GM12878 (cell line): Measurements from ENCODE around the gene RHBDF2. TPM values are rescaled to one million over a fixed set of nuclear protein-coding genes. Genes with fewer than 3 reads are reported as not detected.

Source experiments
- ASH2L ChIP-seq: fragments of 300-600, 200-600 bp; sonication (generic); IDR thresholded peaks from 2 replicates; pipeline ENCODE4 v1.6.1; 2017; ENCODE audit warnings: low read depth, mild to moderate bottlenecking, borderline replicate concordance
- BCL11A ChIP-seq: IDR thresholded peaks from 2 replicates; pipeline ENCODE4 v1.6.1; 2011; ENCODE audit warnings: low read depth, low read length
- BHLHE40 ChIP-seq, 2 experiments: fragments of 450-650 bp in 1 of 2; IDR thresholded peaks; 2 replicates each; pipeline ENCODE4 v1.6.1; 2011 to 2017; ENCODE audit warnings: low read depth in 2 of 2, borderline replicate concordance in 1 of 2, improper control_type of control experiment in 1 of 2, low read length in 1 of 2, mild to moderate bottlenecking in 1 of 2
- CUX1 ChIP-seq: IDR thresholded peaks from 2 replicates; pipeline ENCODE4 v1.6.1; 2012; ENCODE audit warnings: improper control_type of control experiment, low read depth, low read length; ENCODE audit not compliant: insufficient replicate concordance
- DPF2 ChIP-seq: fragments of 450-650 bp; IDR thresholded peaks from 2 replicates; pipeline ENCODE4 v1.6.1; 2017; ENCODE audit warnings: mild to moderate bottlenecking
- EGR1 ChIP-seq, 2 experiments: IDR thresholded peaks; 1 replicate in 1 of 2; 2 replicates in 1 of 2; pipeline ENCODE4 v1.6.1; 2011 to 2012; ENCODE audit warnings: low read depth in 2 of 2, low read length in 2 of 2, borderline replicate concordance in 1 of 2, mild to moderate bottlenecking in 1 of 2, moderate library complexity in 1 of 2
- FOXK2 ChIP-seq: fragments of 450-650 bp; IDR thresholded peaks from 2 replicates; pipeline ENCODE4 v1.6.1; 2017; ENCODE audit warnings: mild to moderate bottlenecking, moderate library complexity
- HDAC6 ChIP-seq: fragments of 200-600 bp; sonication (generic); IDR thresholded peaks from one replicate; pipeline ENCODE4 v1.8.0; 2017; ENCODE audit warnings: antibody characterized with exemption; ENCODE audit not compliant: unreplicated experiment
- IKZF1 ChIP-seq: fragments of 450-650 bp; conservative IDR thresholded peaks from 2 replicates; pipeline ENCODE4 v1.6.1; 2017; ENCODE audit warnings: antibody characterized with exemption, mild to moderate bottlenecking
- IRF3 ChIP-seq: fragments of 450-650 bp; IDR thresholded peaks from 2 replicates; pipeline ENCODE4 v1.6.1; 2014; ENCODE audit warnings: mild to moderate bottlenecking
- MAX ChIP-seq: IDR thresholded peaks from 2 replicates; pipeline ENCODE4 v1.6.1; 2012; ENCODE audit warnings: low read depth, low read length, improper control_type of control experiment
- NR2C2 ChIP-seq: IDR thresholded peaks from 2 replicates; pipeline ENCODE4 v1.6.1; 2011; ENCODE audit warnings: borderline replicate concordance, low read depth; ENCODE audit not compliant: control insufficient read depth, insufficient read length
- PAX5 ChIP-seq: IDR thresholded peaks from 2 replicates; pipeline ENCODE4 v1.6.1; 2011; ENCODE audit warnings: low read depth, low read length, borderline replicate concordance
- RUNX3 ChIP-seq: IDR thresholded peaks from 2 replicates; pipeline ENCODE4 v1.6.1; 2012; ENCODE audit warnings: low read length, inconsistent platforms
- SIN3A ChIP-seq: IDR thresholded peaks from 2 replicates; pipeline ENCODE4 v1.6.1; 2012; ENCODE audit warnings: low read depth, low read length, improper control_type of control experiment
- SMARCA5 ChIP-seq: fragments of 450-650 bp; IDR thresholded peaks from 2 replicates; pipeline ENCODE4 v1.6.1; 2017; ENCODE audit warnings: mild to moderate bottlenecking
- SP1 ChIP-seq: IDR thresholded peaks from one replicate; pipeline ENCODE4 v1.6.1; 2011; ENCODE audit warnings: low read depth, low read length
- SREBF1 ChIP-seq: IDR thresholded peaks from 2 replicates; pipeline ENCODE4 v1.6.1; 2012; ENCODE audit warnings: mild to moderate bottlenecking, low read length
- YY1 ChIP-seq: IDR thresholded peaks from 2 replicates; pipeline ENCODE4 v1.6.1; 2011; ENCODE audit warnings: low read depth, mild to moderate bottlenecking, low read length
- ZBED1 ChIP-seq: IDR thresholded peaks from 2 replicates; pipeline ENCODE4 v1.6.1; 2016; ENCODE audit warnings: borderline replicate concordance
- ZNF217 ChIP-seq: fragments of 450-650 bp; IDR thresholded peaks from 2 replicates; pipeline ENCODE4 v1.6.1; 2017; ENCODE audit warnings: antibody characterized with exemption, mild to moderate bottlenecking
- ZNF687 ChIP-seq: fragments of 450-650 bp; IDR thresholded peaks from 2 replicates; pipeline ENCODE4 v1.6.1; 2017; ENCODE audit warnings: mild to moderate bottlenecking, moderate library complexity
- polyA plus RNA-seq, 11 experiments: library from polyadenylated mRNA; depleted of rRNA in 4 of 11; unstranded in 6 of 11; stranded (reverse) in 5 of 11; fragments of >200 nt; fragmentation: Nextera tagmentation in 4 of 11; fragmentation: Illumina TruSeq in 1 of 11; extraction: Ambion mirVana in 4 of 11; extraction: Trizol in 1 of 11; gene quantifications; 1 replicate in 1 of 11; 2 replicates in 10 of 11; pipeline versions ENCODE4 v1.2.1 to v1.2.3, GENCODE V29; 2011 to 2016; ENCODE audit warnings: inconsistent platforms in 2 of 11, missing spikeins in 2 of 11, low read depth in 1 of 11
- total RNA-seq, 4 experiments: library from RNA; depleted of rRNA in 3 of 4; stranded (reverse); fragments of >200 nt in 3 of 4; fragmentation: Illumina TruSeq in 1 of 4; extraction: Trizol in 1 of 4; gene quantifications; 2 replicates each; pipeline versions ENCODE4 v1.2.1 to v1.2.3, GENCODE V29; 2013 to 2021

Gene RHBDF2
- total and polyA plus RNA-seq, 10 of the 15 experiments (the other 5 are each of a cell fraction or from before 2014, with no cell fraction given) = 0.97 to 43.0 (median 18.7) TPM

DNA sequence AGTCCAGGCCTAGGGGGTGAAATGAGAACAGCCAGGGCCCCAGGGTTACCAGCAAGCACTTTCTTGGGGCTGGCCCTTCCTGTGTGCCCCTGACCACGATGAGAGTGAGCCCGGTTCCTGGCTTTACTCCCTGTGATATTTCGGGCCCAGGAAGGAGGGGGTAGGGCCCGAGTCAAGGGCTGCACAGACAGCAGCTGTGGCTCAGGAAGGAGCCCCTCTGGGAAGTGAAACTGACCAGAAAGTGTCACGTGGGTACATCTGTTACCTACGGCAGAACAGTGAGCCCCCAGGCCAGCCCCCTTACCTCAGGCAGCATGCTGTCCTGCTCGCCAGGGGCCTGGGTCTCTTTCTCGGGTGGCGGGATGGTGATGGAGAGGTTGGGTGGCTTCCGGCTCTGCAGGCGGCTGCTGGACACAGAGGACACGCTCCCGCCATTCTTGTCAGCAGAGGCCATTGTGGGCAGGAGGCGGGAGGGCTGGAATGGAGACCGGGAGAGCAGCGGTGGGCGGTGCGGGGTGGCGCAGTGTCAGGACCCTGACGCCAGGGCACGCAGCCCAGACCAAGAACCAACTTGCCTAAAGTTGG is 20.1 kb downstream of the RHBDF2 start (continued):
- TF ChIP-seq EGR1 (IDR thresholded peaks at IDR 0.05; ENCODE audit: borderline replicate concordance in 1 of 2, low read depth in 2 of 2, low read length in 2 of 2) (peak in 1 of 2 experiments; percentile 25; a peak in 1 of 3 replicates), SP1 (peak; percentile 48), ASH2L (no peak), DPF2 (peak; percentile 74), MAX (peak; percentile 55; the same call in 1 of the 2 replicates), SREBF1 (no peak), BHLHE40 (IDR thresholded peaks at IDR 0.05; ENCODE audit: borderline replicate concordance in 1 of 2, low read depth in 2 of 2, low read length in 1 of 2) (peak; percentile 73 to 80), NR2C2 (no peak), IKZF1 (peak; percentile 85), RUNX3 (peak; percentile 84), ZNF687 (peak; percentile 79), ZNF217 (no peak), CUX1 (no peak), FOXK2 (no peak), SMARCA5 (peak; percentile 70; the same call in 1 of the 2 replicates), PAX5 (peak; percentile 55; the same call in 1 of the 2 replicates), ZBED1 (no peak), IRF3 (no peak), BCL11A (0 out of 2 replicates have a peak, but pooled peaks have one; percentile 13), SIN3A (no peak), HDAC6 (no peak), YY1 (peak; percentile 59)
